Ovary (tissue), 9 donors: ENCODE results near the gene GOLT1A. TPM values are rescaled to one million over a fixed set of nuclear protein-coding genes. Genes with fewer than 3 reads are reported as not detected.

ENCODE experiments used
- DNase-seq, 5 donors: peaks; one replicate each; pipeline ENCODE4 v3.0.0-alpha.2; 2019 to 2020
- H3K27ac ChIP-seq, 2 donors: fragments of 200-600 bp; one replicate each; pipeline versions ENCODE4 v1.5.1 to v1.8.0; 2019 to 2022
- H3K27me3 ChIP-seq: fragments of 200-600 bp; one replicate; pipeline ENCODE4 v1.8.0; 2022
- H3K36me3 ChIP-seq: fragments of 200-600 bp; sonication (generic); one replicate; pipeline ENCODE4 v1.5.1; 2019
- H3K4me1 ChIP-seq: one replicate; pipeline ENCODE4 v1.8.1; 2013; ENCODE audit warnings: mild to moderate bottlenecking, moderate library complexity; ENCODE audit not compliant: insufficient read depth
- H3K4me3 ChIP-seq: fragments of 200-600 bp; sonication (generic); one replicate; pipeline ENCODE4 v1.5.1; 2017
- H3K9me3 ChIP-seq, 2 donors: fragments of 200-600 bp in 1 of 2; sonication (generic) in 1 of 2; one replicate each; pipeline versions ENCODE4 v1.5.1 to v1.8.1; 2013 to 2019; ENCODE audit warnings: mild to moderate bottlenecking in 1 of 2, moderate library complexity in 1 of 2
- EP300 ChIP-seq: sonication (generic); formaldehyde crosslinking; IDR thresholded peaks from one replicate; pipeline ENCODE4 v1.6.1; 2017; ENCODE audit warnings: antibody characterized with exemption
- POLR2A ChIP-seq: fragments of 450-650 bp; IDR thresholded peaks from one replicate; pipeline ENCODE4 v1.6.1; 2017; ENCODE audit warnings: antibody characterized with exemption, mild to moderate bottlenecking, moderate library complexity
- WGBS, 3 donors: extraction: QIAGEN DNeasy Blood & Tissue Kit in 1 of 3; methylation state at CpG; one replicate each; pipeline versions ENCODE4 v1.1.5 to v1.1.7; 2013 to 2017; 5-methylcytosine and 5-hydroxymethylcytosine counted together
- intact Hi-C, 4 donors: fragments of 100-400 bp; cut with DNase I; formaldehyde crosslinking; loops; one replicate each; pipeline versions ENCODE4 v1.11.0 to v1.15.1; 2022 to 2023
- polyA plus RNA-seq, 2 donors: library from polyadenylated mRNA; stranded (reverse); fragments of 200-250 nt in 1 of 2; fragments of 350-450 nt in 1 of 2; fragmentation: Illumina TruSeq in 1 of 2; extraction: RNeasy Lipid Tissue Mini Kit (QIAGEN cat#74804) in 1 of 2; gene quantifications; one replicate each; pipeline ENCODE4 v1.2.3, GENCODE V29; 2013 to 2014
- total RNA-seq, 7 donors: library from RNA; depleted of rRNA in 2 of 7; stranded (reverse); fragments of >200 nt in 2 of 7; fragmentation: NEBNext Ultra II Directional in 3 of 7; extraction: Animal tissue kit (Norgen Biotek cat#: 25700) in 3 of 7; gene quantifications; one replicate each; pipeline versions ENCODE4 v1.1.0 to v1.2.4, GENCODE V29; 2016 to 2023
- TF ChIP-seq, protein P1 (sequence below), 3 donors: fragments of 450-650 bp in 2 of 3; fragments of 200-600 bp in 1 of 3; IDR thresholded peaks; one replicate each; pipeline versions ENCODE4 v1.5.1 to v1.8.0; 2016 to 2022; ENCODE audit warnings: antibody characterized with exemption in 3 of 3, mild to moderate bottlenecking in 1 of 3
- donor health status: DM: no; HTN: no; CAD: no; lungs with moderate emphysema.
- donor health status: DM: no; HTN: no; CAD: no.
- donor health status: Bipolar disorder and iron deficiency.
- donor health status: DM: yes; HTN: yes; CAD: no.
- donor health status: DM: no; HTN: no; CAD: no.
- donor health status: DM: yes; HTN: yes; CAD: no.

GOLT1A gene
- total and polyA plus RNA-seq, 9 donors, result 0.27 to 3.9 (median 0.41) TPM; not detected in 6

DNA sequence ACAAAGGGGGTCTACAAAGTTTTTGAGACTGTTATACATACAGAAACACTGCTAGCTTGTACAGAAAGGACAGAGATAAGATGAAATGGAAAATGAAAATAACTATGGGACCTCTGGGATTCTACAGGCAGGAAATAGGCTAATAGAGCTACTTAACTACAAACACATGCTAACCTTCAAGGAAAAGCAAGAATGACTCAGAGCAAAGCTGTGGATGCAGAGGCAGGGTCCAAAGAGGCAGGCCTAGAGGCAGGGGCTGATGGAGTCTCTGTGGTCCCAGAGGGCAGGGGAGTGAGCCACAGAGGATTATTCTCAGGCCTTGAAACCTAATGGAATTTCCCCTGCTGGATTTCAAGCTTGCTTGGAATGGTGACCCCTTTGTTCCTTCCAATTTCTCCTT, 18.7 kb upstream of the GOLT1A start:
- H3K36me3 ChIP-seq, result no peaks in the 10 kb centered on the region
- intact Hi-C loops, result no loop called here
- no peak overlapping the region for H3K4me3 ChIP-seq
- TF ChIP-seq POLR2A (no peak), EP300 (no peak)
- TF ChIP-seq, protein P1, sequence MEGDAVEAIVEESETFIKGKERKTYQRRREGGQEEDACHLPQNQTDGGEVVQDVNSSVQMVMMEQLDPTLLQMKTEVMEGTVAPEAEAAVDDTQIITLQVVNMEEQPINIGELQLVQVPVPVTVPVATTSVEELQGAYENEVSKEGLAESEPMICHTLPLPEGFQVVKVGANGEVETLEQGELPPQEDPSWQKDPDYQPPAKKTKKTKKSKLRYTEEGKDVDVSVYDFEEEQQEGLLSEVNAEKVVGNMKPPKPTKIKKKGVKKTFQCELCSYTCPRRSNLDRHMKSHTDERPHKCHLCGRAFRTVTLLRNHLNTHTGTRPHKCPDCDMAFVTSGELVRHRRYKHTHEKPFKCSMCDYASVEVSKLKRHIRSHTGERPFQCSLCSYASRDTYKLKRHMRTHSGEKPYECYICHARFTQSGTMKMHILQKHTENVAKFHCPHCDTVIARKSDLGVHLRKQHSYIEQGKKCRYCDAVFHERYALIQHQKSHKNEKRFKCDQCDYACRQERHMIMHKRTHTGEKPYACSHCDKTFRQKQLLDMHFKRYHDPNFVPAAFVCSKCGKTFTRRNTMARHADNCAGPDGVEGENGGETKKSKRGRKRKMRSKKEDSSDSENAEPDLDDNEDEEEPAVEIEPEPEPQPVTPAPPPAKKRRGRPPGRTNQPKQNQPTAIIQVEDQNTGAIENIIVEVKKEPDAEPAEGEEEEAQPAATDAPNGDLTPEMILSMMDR (IDR thresholded peaks at IDR 0.05), result no peak
- H3K9me3 ChIP-seq, result no peaks in the 10 kb centered on the region
- no peaks in the 10 kb centered on the region for H3K27me3 ChIP-seq
- no peak overlapping the region for H3K27ac ChIP-seq
- no peaks in the 10 kb centered on the region for H3K4me1 ChIP-seq
- DNase-seq, result no peak

DNA sequence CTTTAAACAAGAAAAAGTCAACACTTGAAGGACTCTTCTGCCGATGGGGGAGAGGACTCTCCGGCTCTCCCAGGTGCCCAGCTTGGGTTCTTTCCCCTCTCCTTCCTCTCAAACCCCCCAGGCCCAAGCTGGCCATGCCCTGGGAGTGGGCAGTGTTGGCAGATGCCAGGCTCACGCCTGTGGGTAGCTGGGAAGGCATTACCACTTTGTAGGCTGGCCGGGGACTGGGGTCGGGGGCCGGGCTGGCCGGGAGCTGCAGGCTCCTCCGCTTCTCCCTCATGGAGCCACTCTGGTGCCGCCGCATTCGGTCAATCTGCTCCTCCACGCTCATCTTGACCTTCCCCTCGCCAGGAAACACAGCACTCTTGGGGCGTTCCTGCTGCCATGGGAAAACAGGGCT, 16.4 kb upstream of the GOLT1A start:
- no peak for DNase-seq
- Histone ChIP-seq H3K36me3 (no peaks in the 10 kb centered on the region), H3K4me3 (no peak overlapping the region), H3K4me1 (no peaks in the 10 kb centered on the region), H3K9me3 (no peaks in the 10 kb centered on the region), H3K27ac (no peak overlapping the region), H3K27me3 (no peaks in the 10 kb centered on the region)
- intact Hi-C loops, result no loop called here
- TF ChIP-seq EP300, result no peak
- TF ChIP-seq, protein P1 (IDR thresholded peaks at IDR 0.05), result no peak
- no peak for TF ChIP-seq POLR2A
- 92 to 97% (median 94%) methylated on average over 13 to 14 of the region's 14 CpGs for WGBS, 3 donors

DNA sequence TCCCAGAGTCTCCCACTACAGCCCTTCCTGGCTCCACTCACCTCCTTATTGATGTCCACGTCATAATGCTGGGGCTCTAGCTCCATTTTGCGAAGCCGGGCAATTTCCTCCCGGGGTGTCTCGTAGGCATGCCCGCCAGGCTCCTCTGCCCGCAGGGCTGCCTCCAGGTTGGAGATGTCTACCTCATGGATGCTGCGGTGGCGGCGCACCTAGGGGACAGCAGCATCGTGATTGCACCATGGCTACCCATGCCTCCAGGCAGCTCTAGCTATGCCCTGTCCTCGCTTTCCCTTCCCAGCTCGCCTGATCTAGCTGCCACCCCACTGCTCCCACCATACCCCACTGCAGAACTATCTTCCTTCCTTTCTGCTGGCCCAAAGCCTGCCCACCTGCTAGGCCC, 15.1 kb upstream of the GOLT1A start:
- WGBS, 3 donors, result 96% methylated on average over 13 of the region's 13 CpGs
- intact Hi-C loops, result no loop called here
- TF ChIP-seq POLR2A (no peak), EP300 (no peak)
- TF ChIP-seq, protein P1 (IDR thresholded peaks at IDR 0.05), result no peak

DNA sequence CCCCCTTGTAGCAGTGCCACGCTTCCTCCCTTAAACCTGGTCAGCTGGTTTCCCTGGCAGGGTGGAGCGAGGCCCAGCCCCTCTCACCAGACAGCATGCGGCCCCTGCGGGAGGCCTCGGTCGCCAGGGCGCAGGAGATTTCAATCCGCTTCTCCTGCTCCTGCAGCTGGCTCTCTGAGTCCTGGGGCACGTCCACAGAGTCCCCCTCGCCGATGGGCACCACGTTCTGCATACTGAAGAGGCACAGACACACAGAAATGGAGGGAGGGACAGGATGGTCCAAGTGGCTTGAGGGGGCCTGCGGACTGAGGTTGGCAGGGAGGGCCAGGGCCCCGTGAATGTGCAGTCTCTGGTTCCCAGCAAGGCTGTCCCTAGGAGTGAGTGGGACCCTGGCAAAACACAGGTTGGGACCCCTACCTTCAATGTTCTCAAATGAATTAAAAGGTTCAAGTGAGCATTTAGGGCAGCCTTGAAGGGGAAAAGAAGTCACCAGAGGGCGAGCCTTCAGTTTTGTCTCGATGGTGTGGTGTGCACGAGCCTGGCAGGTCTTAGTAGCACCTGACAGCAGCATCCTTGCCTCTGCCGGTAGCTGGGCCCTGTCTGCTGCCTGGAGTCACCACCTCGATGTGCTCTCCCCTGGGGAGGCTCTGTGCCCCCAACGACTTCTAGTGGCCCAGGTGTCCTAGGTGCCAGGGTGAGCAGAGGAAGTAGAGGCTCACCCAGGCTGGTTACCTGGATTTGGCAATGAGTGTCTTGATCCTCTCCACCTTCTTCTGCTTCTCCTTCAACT, 14.4 kb upstream of the GOLT1A start:
- Histone ChIP-seq H3K4me3 (no peak overlapping the region), H3K27ac (no peak overlapping the region), H3K36me3 (no peaks in the 10 kb centered on the region), H3K9me3 (no peaks in the 10 kb centered on the region), H3K4me1 (no peaks in the 10 kb centered on the region), H3K27me3 (no peaks in the 10 kb centered on the region)
- intact Hi-C loops, result no loop called here
- TF ChIP-seq POLR2A (no peak), EP300 (no peak)
- TF ChIP-seq, protein P1 (IDR thresholded peaks at IDR 0.05), result no peak
- DNase-seq, result no peak
- 86 to 90% (median 88%) methylated on average over 20 of the region's 20 CpGs for WGBS, 3 donors

More for the DNA sequence above, 15.1 kb upstream of the GOLT1A start:
- Histone ChIP-seq H3K27me3 (no peaks in the 10 kb centered on the region), H3K4me1 (no peaks in the 10 kb centered on the region), H3K27ac (no peak overlapping the region), H3K4me3 (no peak overlapping the region), H3K9me3 (no peaks in the 10 kb centered on the region), H3K36me3 (no peaks in the 10 kb centered on the region)
- DNase-seq, result no peak
